WTC11 (cell line): ENCODE results near the gene ARHGAP32. TPM values are rescaled to one million over a fixed set of nuclear protein-coding genes. Genes with fewer than 3 reads are reported as not detected.

Experiments used
- ATAC-seq: fragments of 200-7000 bp; cut with Tn5 transposase; 2 replicates; pipeline ENCODE4 v1.10.0; 2021; ENCODE audit warnings: mild to moderate bottlenecking, moderate library complexity
- CTCF ChIA-PET: fragments of 300-600 bp; sonication (Branson Sonifier 250); formaldehyde crosslinking; loops from one replicate; lab custom pipeline; 2021; ENCODE audit warnings: antibody characterized with exemption; lab: Charles Lee
- POLR2A ChIA-PET: fragments of 350-600 bp; sonication (Branson Sonifier 250); formaldehyde crosslinking; loops from one replicate; lab custom pipeline; 2021; ENCODE audit warnings: antibody characterized with exemption; lab: Charles Lee
- DNase-seq: peaks from one replicate; pipeline ENCODE4 v3.0.0; 2021; ENCODE audit warnings: low spot score
- H3K27ac Mint-ChIP-seq: 2 replicates; pipeline ENCODE4 v1.8.0; 2021; ENCODE audit warnings: mixed read lengths
- H3K27me3 Mint-ChIP-seq: 2 replicates; pipeline ENCODE4 v1.8.0; 2021; ENCODE audit warnings: low read depth, mild to moderate bottlenecking, moderate library complexity, mixed read lengths
- H3K36me3 Mint-ChIP-seq: 2 replicates; pipeline ENCODE4 v1.8.0; 2021; ENCODE audit warnings: mixed read lengths
- H3K4me1 Mint-ChIP-seq: 2 replicates; pipeline ENCODE4 v1.8.0; 2022; ENCODE audit warnings: mixed read lengths
- H3K4me3 Mint-ChIP-seq: 2 replicates; pipeline ENCODE4 v1.8.0; 2021; ENCODE audit warnings: mild to moderate bottlenecking, moderate library complexity, mixed read lengths
- H3K9me3 Mint-ChIP-seq: 2 replicates; pipeline ENCODE4 v1.8.0; 2021; ENCODE audit warnings: mixed read lengths
- IRF2 ChIP-seq: sonication (generic); formaldehyde crosslinking; IDR thresholded peaks from 2 replicates; pipeline ENCODE4 v1.8.0; 2022; ENCODE audit warnings: low read depth, missing genetic modification reagents, borderline replicate concordance
- MXD4 ChIP-seq: fragments of 250-450 bp; sonication (Bioruptor Pico); IDR thresholded peaks from 2 replicates; pipeline ENCODE4 v1.8.0; 2021; ENCODE audit warnings: mild to moderate bottlenecking, moderate library complexity, borderline replicate concordance
- SMAD4 ChIP-seq: sonication (generic); formaldehyde crosslinking; IDR thresholded peaks from 2 replicates; pipeline ENCODE4 v1.8.0; 2022; ENCODE audit warnings: mild to moderate bottlenecking, missing genetic modification reagents
- TCF7 ChIP-seq: sonication (generic); formaldehyde crosslinking; IDR thresholded peaks from 2 replicates; pipeline ENCODE4 v1.8.0; 2022; ENCODE audit warnings: mild to moderate bottlenecking, low read depth, missing genetic modification reagents, moderate library complexity
- TEAD1 ChIP-seq: sonication (generic); formaldehyde crosslinking; IDR thresholded peaks from 2 replicates; pipeline ENCODE4 v1.8.0; 2022; ENCODE audit warnings: mild to moderate bottlenecking, missing genetic modification reagents
- ZNF138 ChIP-seq: sonication (generic); formaldehyde crosslinking; conservative IDR thresholded peaks from 2 replicates; pipeline ENCODE4 v1.8.1; 2022; ENCODE audit warnings: mild to moderate bottlenecking, moderate library complexity, missing genetic modification reagents
- ZNF232 ChIP-seq: sonication (generic); formaldehyde crosslinking; IDR thresholded peaks from 2 replicates; pipeline ENCODE4 v1.8.0; 2022; ENCODE audit warnings: mild to moderate bottlenecking, missing genetic modification reagents
- total RNA-seq: library from RNA; stranded (reverse); gene quantifications from 3 replicates; pipeline ENCODE4 v1.2.3, GENCODE V29; 2021
- TF ChIP-seq, protein P1 (sequence below): sonication (generic); formaldehyde crosslinking; conservative IDR thresholded peaks from 2 replicates; pipeline ENCODE4 v1.8.1; 2023; ENCODE audit warnings: mild to moderate bottlenecking, low read depth, missing genetic modification reagents, moderate library complexity
- TF ChIP-seq, protein P2 (sequence below): fragments of 250-450 bp; sonication (Bioruptor Pico); IDR thresholded peaks from 2 replicates; pipeline ENCODE4 v1.9.0; 2021; ENCODE audit warnings: mild to moderate bottlenecking
- TF ChIP-seq, protein P3 (sequence below): sonication (generic); formaldehyde crosslinking; IDR thresholded peaks from 2 replicates; pipeline ENCODE4 v1.8.1; 2023; ENCODE audit warnings: mild to moderate bottlenecking, moderate library complexity, missing genetic modification reagents
- TF ChIP-seq, protein P4 (sequence below): sonication (generic); formaldehyde crosslinking; IDR thresholded peaks from 2 replicates; pipeline ENCODE4 v1.8.0; 2022; ENCODE audit warnings: missing genetic modification reagents
- TF ChIP-seq, protein P5 (sequence below): fragments of 250-450 bp; sonication (Bioruptor Pico); IDR thresholded peaks from 2 replicates; pipeline ENCODE4 v1.9.0; 2021; ENCODE audit warnings: mild to moderate bottlenecking
- TF ChIP-seq, protein P6 (sequence below): sonication (generic); formaldehyde crosslinking; IDR thresholded peaks from 2 replicates; pipeline ENCODE4 v1.8.1; 2022; ENCODE audit warnings: mild to moderate bottlenecking, missing genetic modification reagents, moderate library complexity, borderline replicate concordance
- TF ChIP-seq, protein P7 (sequence below): sonication (generic); formaldehyde crosslinking; IDR thresholded peaks from 2 replicates; pipeline ENCODE4 v1.8.1; 2023; ENCODE audit warnings: mild to moderate bottlenecking, missing genetic modification reagents, moderate library complexity
- TF ChIP-seq, protein P8 (sequence below): sonication (generic); formaldehyde crosslinking; IDR thresholded peaks from 2 replicates; pipeline ENCODE4 v1.8.0; 2022; ENCODE audit warnings: mild to moderate bottlenecking, missing genetic modification reagents
- TF ChIP-seq, protein P9 (sequence below): fragments of 250-450 bp; sonication (Bioruptor Pico); IDR thresholded peaks from 2 replicates; pipeline ENCODE4 v1.9.0; 2021; ENCODE audit warnings: moderate library complexity, mild to moderate bottlenecking, inconsistent platforms, borderline replicate concordance

The ARHGAP32 gene
- total RNA-seq, 1 experiment from 2014 or later: 25.6 TPM

DNA sequence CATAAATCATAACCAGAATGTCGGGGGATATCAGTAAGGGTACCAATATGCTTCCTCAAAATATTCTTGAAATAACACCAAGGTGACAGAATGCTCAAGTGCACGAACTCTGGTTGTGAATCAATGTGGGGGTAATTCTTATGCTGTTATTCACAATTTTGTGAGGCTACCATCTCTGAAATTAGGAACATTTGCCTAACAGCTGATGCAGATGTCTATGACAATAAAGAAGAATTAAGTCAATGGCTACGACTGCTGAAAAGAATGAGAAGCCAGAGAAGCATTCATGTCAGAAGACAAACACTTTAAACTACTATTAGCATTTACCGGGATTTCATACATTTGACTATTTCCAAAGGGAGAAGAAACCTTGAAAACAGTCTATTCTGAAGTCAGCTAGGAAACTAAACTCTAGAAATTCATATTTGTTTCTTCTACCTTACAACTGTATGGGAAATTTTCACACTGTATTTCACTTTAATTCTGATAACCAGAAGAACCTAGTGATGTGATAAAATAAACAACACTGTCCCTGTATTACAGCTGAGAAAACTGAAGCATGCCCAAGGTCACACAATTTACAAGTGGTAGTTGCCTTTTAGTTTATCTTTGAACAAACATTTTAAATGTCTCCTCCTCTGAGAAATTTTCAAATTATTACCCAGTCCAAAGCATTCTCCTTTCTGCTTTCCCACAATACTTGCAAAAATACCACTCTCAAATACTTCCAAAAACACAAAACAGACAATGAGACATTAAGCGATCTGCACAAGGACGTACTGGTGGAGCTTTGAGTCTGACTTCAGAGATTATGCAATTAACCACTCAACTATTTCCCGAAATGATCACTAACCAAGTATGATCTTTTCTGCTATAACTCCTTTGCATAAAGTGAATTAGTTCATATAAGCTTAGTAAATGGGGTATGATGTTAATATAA is 18.0 kb upstream of the ARHGAP32 start (continued):
- TF ChIP-seq, protein P1, sequence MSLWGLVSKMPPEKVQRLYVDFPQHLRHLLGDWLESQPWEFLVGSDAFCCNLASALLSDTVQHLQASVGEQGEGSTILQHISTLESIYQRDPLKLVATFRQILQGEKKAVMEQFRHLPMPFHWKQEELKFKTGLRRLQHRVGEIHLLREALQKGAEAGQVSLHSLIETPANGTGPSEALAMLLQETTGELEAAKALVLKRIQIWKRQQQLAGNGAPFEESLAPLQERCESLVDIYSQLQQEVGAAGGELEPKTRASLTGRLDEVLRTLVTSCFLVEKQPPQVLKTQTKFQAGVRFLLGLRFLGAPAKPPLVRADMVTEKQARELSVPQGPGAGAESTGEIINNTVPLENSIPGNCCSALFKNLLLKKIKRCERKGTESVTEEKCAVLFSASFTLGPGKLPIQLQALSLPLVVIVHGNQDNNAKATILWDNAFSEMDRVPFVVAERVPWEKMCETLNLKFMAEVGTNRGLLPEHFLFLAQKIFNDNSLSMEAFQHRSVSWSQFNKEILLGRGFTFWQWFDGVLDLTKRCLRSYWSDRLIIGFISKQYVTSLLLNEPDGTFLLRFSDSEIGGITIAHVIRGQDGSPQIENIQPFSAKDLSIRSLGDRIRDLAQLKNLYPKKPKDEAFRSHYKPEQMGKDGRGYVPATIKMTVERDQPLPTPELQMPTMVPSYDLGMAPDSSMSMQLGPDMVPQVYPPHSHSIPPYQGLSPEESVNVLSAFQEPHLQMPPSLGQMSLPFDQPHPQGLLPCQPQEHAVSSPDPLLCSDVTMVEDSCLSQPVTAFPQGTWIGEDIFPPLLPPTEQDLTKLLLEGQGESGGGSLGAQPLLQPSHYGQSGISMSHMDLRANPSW: no peak
- TF ChIP-seq ZNF138 (CRISPR knock-in tag): no peak
- TF ChIP-seq, protein P2, sequence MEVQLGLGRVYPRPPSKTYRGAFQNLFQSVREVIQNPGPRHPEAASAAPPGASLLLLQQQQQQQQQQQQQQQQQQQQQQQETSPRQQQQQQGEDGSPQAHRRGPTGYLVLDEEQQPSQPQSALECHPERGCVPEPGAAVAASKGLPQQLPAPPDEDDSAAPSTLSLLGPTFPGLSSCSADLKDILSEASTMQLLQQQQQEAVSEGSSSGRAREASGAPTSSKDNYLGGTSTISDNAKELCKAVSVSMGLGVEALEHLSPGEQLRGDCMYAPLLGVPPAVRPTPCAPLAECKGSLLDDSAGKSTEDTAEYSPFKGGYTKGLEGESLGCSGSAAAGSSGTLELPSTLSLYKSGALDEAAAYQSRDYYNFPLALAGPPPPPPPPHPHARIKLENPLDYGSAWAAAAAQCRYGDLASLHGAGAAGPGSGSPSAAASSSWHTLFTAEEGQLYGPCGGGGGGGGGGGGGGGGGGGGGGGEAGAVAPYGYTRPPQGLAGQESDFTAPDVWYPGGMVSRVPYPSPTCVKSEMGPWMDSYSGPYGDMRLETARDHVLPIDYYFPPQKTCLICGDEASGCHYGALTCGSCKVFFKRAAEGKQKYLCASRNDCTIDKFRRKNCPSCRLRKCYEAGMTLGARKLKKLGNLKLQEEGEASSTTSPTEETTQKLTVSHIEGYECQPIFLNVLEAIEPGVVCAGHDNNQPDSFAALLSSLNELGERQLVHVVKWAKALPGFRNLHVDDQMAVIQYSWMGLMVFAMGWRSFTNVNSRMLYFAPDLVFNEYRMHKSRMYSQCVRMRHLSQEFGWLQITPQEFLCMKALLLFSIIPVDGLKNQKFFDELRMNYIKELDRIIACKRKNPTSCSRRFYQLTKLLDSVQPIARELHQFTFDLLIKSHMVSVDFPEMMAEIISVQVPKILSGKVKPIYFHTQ (CRISPR knock-in tag): no peak
- TF ChIP-seq, protein P3, sequence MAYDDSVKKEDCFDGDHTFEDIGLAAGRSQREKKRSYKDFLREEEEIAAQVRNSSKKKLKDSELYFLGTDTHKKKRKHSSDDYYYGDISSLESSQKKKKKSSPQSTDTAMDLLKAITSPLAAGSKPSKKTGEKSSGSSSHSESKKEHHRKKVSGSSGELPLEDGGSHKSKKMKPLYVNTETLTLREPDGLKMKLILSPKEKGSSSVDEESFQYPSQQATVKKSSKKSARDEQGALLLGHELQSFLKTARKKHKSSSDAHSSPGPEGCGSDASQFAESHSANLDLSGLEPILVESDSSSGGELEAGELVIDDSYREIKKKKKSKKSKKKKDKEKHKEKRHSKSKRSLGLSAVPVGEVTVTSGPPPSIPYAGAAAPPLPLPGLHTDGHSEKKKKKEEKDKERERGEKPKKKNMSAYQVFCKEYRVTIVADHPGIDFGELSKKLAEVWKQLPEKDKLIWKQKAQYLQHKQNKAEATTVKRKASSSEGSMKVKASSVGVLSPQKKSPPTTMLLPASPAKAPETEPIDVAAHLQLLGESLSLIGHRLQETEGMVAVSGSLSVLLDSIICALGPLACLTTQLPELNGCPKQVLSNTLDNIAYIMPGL (CRISPR knock-in tag): no peak
- no peak for TF ChIP-seq ZNF232 (CRISPR knock-in tag)
- TF ChIP-seq, protein P4, sequence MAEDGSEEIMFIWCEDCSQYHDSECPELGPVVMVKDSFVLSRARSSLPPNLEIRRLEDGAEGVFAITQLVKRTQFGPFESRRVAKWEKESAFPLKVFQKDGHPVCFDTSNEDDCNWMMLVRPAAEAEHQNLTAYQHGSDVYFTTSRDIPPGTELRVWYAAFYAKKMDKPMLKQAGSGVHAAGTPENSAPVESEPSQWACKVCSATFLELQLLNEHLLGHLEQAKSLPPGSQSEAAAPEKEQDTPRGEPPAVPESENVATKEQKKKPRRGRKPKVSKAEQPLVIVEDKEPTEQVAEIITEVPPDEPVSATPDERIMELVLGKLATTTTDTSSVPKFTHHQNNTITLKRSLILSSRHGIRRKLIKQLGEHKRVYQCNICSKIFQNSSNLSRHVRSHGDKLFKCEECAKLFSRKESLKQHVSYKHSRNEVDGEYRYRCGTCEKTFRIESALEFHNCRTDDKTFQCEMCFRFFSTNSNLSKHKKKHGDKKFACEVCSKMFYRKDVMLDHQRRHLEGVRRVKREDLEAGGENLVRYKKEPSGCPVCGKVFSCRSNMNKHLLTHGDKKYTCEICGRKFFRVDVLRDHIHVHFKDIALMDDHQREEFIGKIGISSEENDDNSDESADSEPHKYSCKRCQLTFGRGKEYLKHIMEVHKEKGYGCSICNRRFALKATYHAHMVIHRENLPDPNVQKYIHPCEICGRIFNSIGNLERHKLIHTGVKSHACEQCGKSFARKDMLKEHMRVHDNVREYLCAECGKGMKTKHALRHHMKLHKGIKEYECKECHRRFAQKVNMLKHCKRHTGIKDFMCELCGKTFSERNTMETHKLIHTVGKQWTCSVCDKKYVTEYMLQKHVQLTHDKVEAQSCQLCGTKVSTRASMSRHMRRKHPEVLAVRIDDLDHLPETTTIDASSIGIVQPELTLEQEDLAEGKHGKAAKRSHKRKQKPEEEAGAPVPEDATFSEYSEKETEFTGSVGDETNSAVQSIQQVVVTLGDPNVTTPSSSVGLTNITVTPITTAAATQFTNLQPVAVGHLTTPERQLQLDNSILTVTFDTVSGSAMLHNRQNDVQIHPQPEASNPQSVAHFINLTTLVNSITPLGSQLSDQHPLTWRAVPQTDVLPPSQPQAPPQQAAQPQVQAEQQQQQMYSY: no peak
- TF ChIP-seq, all 79 proteins: peak for 0

DNA sequence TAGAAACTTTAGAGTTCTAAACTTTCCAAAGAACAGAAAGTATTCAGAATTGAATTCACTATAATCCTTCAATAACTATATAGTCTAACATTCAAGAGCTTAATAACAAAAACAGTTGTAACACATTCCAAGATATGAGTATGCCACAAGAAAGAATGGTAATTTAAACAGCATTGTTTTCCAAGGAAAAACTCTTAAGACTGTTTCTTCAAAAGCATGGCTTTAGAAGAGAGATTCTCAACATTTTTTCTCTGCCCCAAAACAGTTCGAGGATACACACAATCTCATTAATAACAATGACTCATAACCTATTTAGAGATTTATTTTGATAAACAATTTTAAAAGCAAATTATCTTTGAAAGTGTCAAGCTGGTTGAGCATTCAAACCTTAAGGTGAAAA is 16.7 kb upstream of the ARHGAP32 start:
- POLR2A ChIA-PET: interaction anchor here (0.6 kb wide), 1 partner anchor 924 kb away, joined by 4 read pairs; no protein-coding TSS in a partner anchor
- Mint-ChIP-seq H3K36me3 (peaks cover 10% of the 10 kb centered on the region), H3K27me3 (no peaks in the 10 kb centered on the region), H3K4me3 (peak overlapping the region; percentile 32; the same call in 1 of the 2 replicates), H3K9me3 (peaks cover 10% of the 10 kb centered on the region), H3K27ac (peak overlapping the region; percentile 26; the same call in 1 of the 2 replicates), H3K4me1 (peaks cover 52% of the 10 kb centered on the region)
- no peak for DNase-seq
- CTCF ChIA-PET: interaction anchor here (0.8 kb wide), 1 partner anchor 15 kb away, joined by 3 read pairs; no protein-coding TSS in a partner anchor
- peak; percentile 22; the same call in 1 of the 2 replicates for ATAC-seq
- TF ChIP-seq, protein P5, sequence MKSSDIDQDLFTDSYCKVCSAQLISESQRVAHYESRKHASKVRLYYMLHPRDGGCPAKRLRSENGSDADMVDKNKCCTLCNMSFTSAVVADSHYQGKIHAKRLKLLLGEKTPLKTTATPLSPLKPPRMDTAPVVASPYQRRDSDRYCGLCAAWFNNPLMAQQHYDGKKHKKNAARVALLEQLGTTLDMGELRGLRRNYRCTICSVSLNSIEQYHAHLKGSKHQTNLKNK (CRISPR knock-in tag): no peak
- TF ChIP-seq TEAD1 (CRISPR knock-in tag) (no peak), SMAD4 (CRISPR knock-in tag) (no peak), TCF7 (CRISPR knock-in tag) (no peak), MXD4 (no peak), IRF2 (CRISPR knock-in tag) (no peak)
- TF ChIP-seq, protein P6, sequence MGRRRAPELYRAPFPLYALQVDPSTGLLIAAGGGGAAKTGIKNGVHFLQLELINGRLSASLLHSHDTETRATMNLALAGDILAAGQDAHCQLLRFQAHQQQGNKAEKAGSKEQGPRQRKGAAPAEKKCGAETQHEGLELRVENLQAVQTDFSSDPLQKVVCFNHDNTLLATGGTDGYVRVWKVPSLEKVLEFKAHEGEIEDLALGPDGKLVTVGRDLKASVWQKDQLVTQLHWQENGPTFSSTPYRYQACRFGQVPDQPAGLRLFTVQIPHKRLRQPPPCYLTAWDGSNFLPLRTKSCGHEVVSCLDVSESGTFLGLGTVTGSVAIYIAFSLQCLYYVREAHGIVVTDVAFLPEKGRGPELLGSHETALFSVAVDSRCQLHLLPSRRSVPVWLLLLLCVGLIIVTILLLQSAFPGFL (CRISPR knock-in tag): no peak
- TF ChIP-seq, protein P7, sequence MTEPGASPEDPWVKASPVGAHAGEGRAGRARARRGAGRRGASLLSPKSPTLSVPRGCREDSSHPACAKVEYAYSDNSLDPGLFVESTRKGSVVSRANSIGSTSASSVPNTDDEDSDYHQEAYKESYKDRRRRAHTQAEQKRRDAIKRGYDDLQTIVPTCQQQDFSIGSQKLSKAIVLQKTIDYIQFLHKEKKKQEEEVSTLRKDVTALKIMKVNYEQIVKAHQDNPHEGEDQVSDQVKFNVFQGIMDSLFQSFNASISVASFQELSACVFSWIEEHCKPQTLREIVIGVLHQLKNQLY (CRISPR knock-in tag): no peak
- TF ChIP-seq, protein P8, sequence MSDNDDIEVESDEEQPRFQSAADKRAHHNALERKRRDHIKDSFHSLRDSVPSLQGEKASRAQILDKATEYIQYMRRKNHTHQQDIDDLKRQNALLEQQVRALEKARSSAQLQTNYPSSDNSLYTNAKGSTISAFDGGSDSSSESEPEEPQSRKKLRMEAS: no peak
- TF ChIP-seq, protein P9, sequence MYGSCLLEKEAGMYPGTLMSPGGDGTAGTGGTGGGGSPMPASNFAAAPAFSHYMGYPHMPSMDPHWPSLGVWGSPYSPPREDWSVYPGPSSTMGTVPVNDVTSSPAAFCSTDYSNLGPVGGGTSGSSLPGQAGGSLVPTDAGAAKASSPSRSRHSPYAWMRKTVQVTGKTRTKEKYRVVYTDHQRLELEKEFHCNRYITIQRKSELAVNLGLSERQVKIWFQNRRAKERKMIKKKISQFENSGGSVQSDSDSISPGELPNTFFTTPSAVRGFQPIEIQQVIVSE (CRISPR knock-in tag): no peak
